Mesodermal cell (in vitro differentiated cells): ENCODE data around the gene PTGR2.
"Not testable (repeated sequence)": the region's sequence is repeated elsewhere in the genome, so short reads cannot be mapped to it uniquely, and the experiment has no call there.

ENCODE experiments used
- H3K27ac ChIP-seq: 2 replicates; pipeline ENCODE4 v1.7.0; 2013; ENCODE audit warnings: mild to moderate bottlenecking, low read depth, low read length, moderate library complexity; ENCODE audit not compliant: severe bottlenecking
- H3K36me3 ChIP-seq: 2 replicates; pipeline ENCODE4 v1.7.1; 2013; ENCODE audit warnings: mild to moderate bottlenecking, low read length, moderate library complexity; ENCODE audit not compliant: control insufficient read depth, insufficient read depth
- H3K4me1 ChIP-seq: one replicate; pipeline ENCODE4 v1.7.1; 2013; ENCODE audit warnings: mild to moderate bottlenecking, low read length; ENCODE audit not compliant: insufficient read depth, control insufficient read depth, poor library complexity, severe bottlenecking
- H3K4me3 ChIP-seq: 2 replicates; pipeline ENCODE4 v1.7.0; 2013; ENCODE audit warnings: low read length, control low read depth, mild to moderate bottlenecking; ENCODE audit not compliant: insufficient read depth, poor library complexity, severe bottlenecking; ENCODE audit errors: extremely low read depth
- H3K9me3 ChIP-seq: 2 replicates; pipeline ENCODE4 v1.7.1; 2013; ENCODE audit warnings: mild to moderate bottlenecking, low read length, moderate library complexity; ENCODE audit not compliant: control insufficient read depth
- WGBS, 2 experiments: methylation state at CpG; one replicate each; pipeline ENCODE4 v1.1.5; 2013; ENCODE audit warnings: missing lambda C conversion rate in 2 of 2; ENCODE audit not compliant: insufficient coverage in 2 of 2; 5-methylcytosine and 5-hydroxymethylcytosine counted together

Gene PTGR2

DNA sequence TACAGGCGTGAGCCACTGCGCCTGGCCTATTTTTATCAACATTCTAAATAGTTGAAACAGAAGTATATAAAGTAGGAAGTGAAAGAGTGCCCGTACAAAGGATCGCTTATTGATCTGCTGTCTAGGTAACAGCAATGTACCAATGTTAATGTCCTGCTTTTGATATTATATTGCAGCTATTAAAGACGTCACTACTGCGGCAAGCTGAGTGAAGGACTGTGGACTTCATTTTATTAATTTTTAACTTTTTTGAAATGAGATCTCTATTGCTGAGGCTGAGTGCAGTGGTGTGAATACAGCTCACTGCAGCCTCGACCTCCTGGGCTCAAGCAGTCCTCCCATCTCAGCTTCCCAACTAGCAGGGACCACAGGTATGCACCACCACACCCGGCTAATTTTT lies 10.8 kb downstream of the PTGR2 start:
- WGBS, 2 experiments, result 96 to 100% methylated on average over 1 to 5 of the region's 8 CpGs
- peaks cover 31% of the 10 kb centered on the region for H3K36me3 ChIP-seq
- H3K4me1 ChIP-seq, result no peaks in the 10 kb centered on the region
- no peaks in the 10 kb centered on the region for H3K9me3 ChIP-seq
- no peak overlapping the region for H3K4me3 ChIP-seq
- H3K27ac ChIP-seq, result no peak overlapping the region

GRCh38 chr14:73863209-73863608 lies 11.6 kb downstream of the PTGR2 start:
- WGBS, 2 experiments, result no CpG with 5 or more reads among the region's 2 CpGs
- H3K4me1 ChIP-seq, result no peaks in the 10 kb centered on the region
- H3K36me3 ChIP-seq, result peaks cover 35% of the 10 kb centered on the region
- no peak overlapping the region for H3K4me3 ChIP-seq
- H3K9me3 ChIP-seq, result no peaks in the 10 kb centered on the region
- H3K27ac ChIP-seq, result no peak overlapping the region

- no peak overlapping the region for H3K4me3 ChIP-seq
- H3K4me1 ChIP-seq, result no peaks in the 10 kb centered on the region
- H3K36me3 ChIP-seq, result peaks cover 31% of the 10 kb centered on the region
- 95 to 96% methylated on average over 3 to 5 of the region's 8 CpGs for WGBS, 2 experiments
- H3K9me3 ChIP-seq, result no peaks in the 10 kb centered on the region
- H3K27ac ChIP-seq, result no peak overlapping the region
Observed at GRCh38 chr14:73865534-73866113, 14.0 kb downstream of the PTGR2 start.

- not testable (repeated sequence) for H3K9me3 ChIP-seq, H3K27ac ChIP-seq, H3K4me1 ChIP-seq, H3K4me3 ChIP-seq
- H3K36me3 ChIP-seq, result peaks cover 26% of the 10 kb centered on the region
- WGBS, 2 experiments, result 96 to 98% methylated on average over 10 of the region's 11 CpGs
Observed at GRCh38 chr14:73869754-73870153, 18.1 kb downstream of the PTGR2 start.

- H3K36me3 ChIP-seq, result peaks cover 21% of the 10 kb centered on the region
- H3K27ac ChIP-seq, result no peak overlapping the region
- H3K9me3 ChIP-seq, result no peaks in the 10 kb centered on the region
- no peaks in the 10 kb centered on the region for H3K4me1 ChIP-seq
- no peak overlapping the region for H3K4me3 ChIP-seq
- no CpG with 5 or more reads among the region's 2 CpGs for WGBS, 2 experiments
Observed at GRCh38 chr14:73870525-73871235, 19.0 kb downstream of the PTGR2 start.

- WGBS, 2 experiments, result 100% methylated on average over 1 to 2 of the region's 3 CpGs
- peaks cover 17% of the 10 kb centered on the region for H3K36me3 ChIP-seq
Observed at GRCh38 chr14:73873660-73874059, 22.0 kb downstream of the PTGR2 start.

DNA sequence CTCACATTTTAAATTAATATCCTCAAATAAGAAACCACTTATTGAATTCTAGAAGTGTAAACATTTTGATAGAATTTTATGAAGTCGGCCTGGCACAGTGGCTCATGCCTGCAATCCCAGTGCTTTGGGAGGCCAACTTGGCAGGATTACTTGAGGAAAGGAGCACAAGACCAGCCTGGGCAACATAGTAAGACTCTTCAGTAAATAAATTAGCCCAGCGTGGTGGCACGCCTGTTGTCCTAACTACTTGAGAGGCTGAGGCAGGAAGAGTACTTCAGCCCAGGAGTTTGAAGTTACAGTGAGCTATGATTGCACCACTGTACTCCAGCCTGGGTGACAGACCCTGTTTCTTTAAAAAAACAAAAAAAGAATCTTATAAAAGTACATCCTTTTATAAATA lies 26.2 kb downstream of the PTGR2 start:
- Histone ChIP-seq H3K4me1 (no peaks in the 10 kb centered on the region), H3K4me3 (no peak overlapping the region), H3K36me3 (peaks cover 15% of the 10 kb centered on the region), H3K27ac (no peak overlapping the region), H3K9me3 (no peaks in the 10 kb centered on the region)
- 95 to 100% methylated on average over 3 of the region's 3 CpGs for WGBS, 2 experiments

More at GRCh38 chr14:73873660-73874059, 22.0 kb downstream of the PTGR2 start:
- Histone ChIP-seq H3K27ac (no peak overlapping the region), H3K4me3 (no peak overlapping the region), H3K9me3 (no peaks in the 10 kb centered on the region), H3K4me1 (no peaks in the 10 kb centered on the region)

DNA sequence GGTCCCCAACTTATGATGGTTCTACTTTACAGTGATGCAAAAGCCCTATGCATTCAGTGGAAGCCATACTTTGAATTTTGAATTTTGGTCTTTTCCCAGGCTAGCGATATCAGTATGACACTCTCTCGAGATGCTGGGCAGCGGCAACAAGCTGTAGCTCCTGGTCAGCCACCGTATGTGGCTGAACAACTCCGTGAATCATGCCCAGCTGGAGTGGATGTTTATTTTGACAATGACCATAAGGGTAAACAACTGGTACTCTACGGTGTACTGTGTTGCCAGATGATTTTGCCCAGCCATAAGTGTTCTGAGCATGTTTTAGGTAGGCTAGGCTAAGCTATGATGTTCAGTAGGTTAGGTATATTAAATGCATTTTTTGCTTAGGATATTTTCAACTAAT lies 26.8 kb downstream of the PTGR2 start:
- H3K27ac ChIP-seq, result no peak overlapping the region
- H3K4me1 ChIP-seq, result no peaks in the 10 kb centered on the region
- H3K4me3 ChIP-seq, result no peak overlapping the region
- 92% methylated on average over 6 of the region's 6 CpGs for WGBS, 2 experiments
- H3K9me3 ChIP-seq, result no peaks in the 10 kb centered on the region
- peaks cover 11% of the 10 kb centered on the region for H3K36me3 ChIP-seq

- Histone ChIP-seq H3K27ac (no peak overlapping the region), H3K9me3 (no peaks in the 10 kb centered on the region), H3K36me3 (peaks cover 11% of the 10 kb centered on the region), H3K4me3 (no peak overlapping the region), H3K4me1 (no peaks in the 10 kb centered on the region)
- 75 to 100% methylated on average over 1 of the region's 1 CpG for WGBS, 2 experiments
Observed at GRCh38 chr14:73879027-73879426, 27.4 kb downstream of the PTGR2 start.

GRCh38 chr14:73884438-73885190 lies 33.0 kb downstream of the PTGR2 start:
- Histone ChIP-seq H3K9me3 (no peaks in the 10 kb centered on the region), H3K4me3 (no peak overlapping the region), H3K27ac (no peak overlapping the region), H3K36me3 (peaks cover 3% of the 10 kb centered on the region), H3K4me1 (peaks cover 16% of the 10 kb centered on the region)
- WGBS, 2 experiments, result 97 to 100% methylated on average over 2 to 3 of the region's 8 CpGs
